CD4-positive, alpha-beta T cell (primary cell): ENCODE data around the gene INAVA. TPM values are rescaled to one million over a fixed set of nuclear protein-coding genes. Genes with fewer than 3 reads are reported as not detected.
A peak's percentile ranks its signal among the peaks of the same experiment; 100 is the strongest.

Source experiments
- ATAC-seq: fragments of 200-7000 bp; cut with Tn5 transposase; one replicate; pipeline ENCODE4 v1.10.0; 2022; ENCODE audit warnings: mild to moderate bottlenecking; ENCODE audit not compliant: poor library complexity
- CTCF ChIA-PET: fragments of 350-600 bp; sonication (Branson Sonifier 250); formaldehyde crosslinking; loops from one replicate; lab custom pipeline; 2021; ENCODE audit warnings: antibody characterized with exemption, inconsistent platforms; lab: Charles Lee
- POLR2A ChIA-PET: fragments of 350-600 bp; sonication (Branson Sonifier 250); formaldehyde crosslinking; loops from one replicate; lab custom pipeline; 2021; ENCODE audit warnings: antibody characterized with exemption, inconsistent platforms; lab: Charles Lee
- DNase-seq, 14 experiments: peaks; one replicate each; pipeline ENCODE4 v3.0.0-alpha.2; 2013 to 2020; ENCODE audit warnings: mixed read lengths in 2 of 14
- H3K27ac ChIP-seq, 2 donors: one replicate each; pipeline versions ENCODE4 v1.5.1 to v1.7.0; 2013; ENCODE audit warnings: low read length in 2 of 2, low read depth in 1 of 2, mild to moderate bottlenecking in 1 of 2
- H3K27me3 ChIP-seq, 2 experiments: 1 replicate in 1 of 2; 2 replicates in 1 of 2; pipeline versions ENCODE4 v1.6.1 to v1.7.0; 2013; ENCODE audit warnings: low read length in 2 of 2, control low read depth in 1 of 2, mild to moderate bottlenecking in 1 of 2, moderate library complexity in 1 of 2; ENCODE audit not compliant: insufficient read depth in 2 of 2, control insufficient read depth in 1 of 2
- H3K36me3 ChIP-seq: one replicate; pipeline ENCODE4 v1.6.1; 2013; ENCODE audit warnings: low read length, control low read depth; ENCODE audit not compliant: insufficient read depth
- H3K4me1 ChIP-seq: one replicate; pipeline ENCODE4 v1.6.1; 2013; ENCODE audit warnings: low read length, control low read depth; ENCODE audit not compliant: insufficient read depth
- H3K4me3 ChIP-seq: one replicate; pipeline ENCODE4 v1.5.1; 2013; ENCODE audit warnings: mild to moderate bottlenecking, low read length, moderate library complexity
- H3K9me3 ChIP-seq, 2 experiments: 1 replicate in 1 of 2; 2 replicates in 1 of 2; pipeline versions ENCODE4 v1.6.1 to v1.7.0; 2013; ENCODE audit warnings: low read length in 2 of 2, mild to moderate bottlenecking in 2 of 2, control low read depth in 1 of 2, moderate library complexity in 1 of 2; ENCODE audit not compliant: control insufficient read depth in 1 of 2, insufficient read depth in 1 of 2
- H3K27ac Mint-ChIP-seq: one replicate; pipeline ENCODE4 v1.8.0; 2020; ENCODE audit warnings: mixed read lengths
- H3K27me3 Mint-ChIP-seq: one replicate; pipeline ENCODE4 v1.8.0; 2021; ENCODE audit warnings: mixed read lengths
- H3K36me3 Mint-ChIP-seq: one replicate; pipeline ENCODE4 v1.8.0; 2021; ENCODE audit warnings: low read depth, mixed read lengths
- H3K4me1 Mint-ChIP-seq: one replicate; pipeline ENCODE4 v1.8.0; 2021; ENCODE audit warnings: low read depth, mixed read lengths
- H3K4me3 Mint-ChIP-seq: one replicate; pipeline ENCODE4 v1.8.0; 2020; ENCODE audit warnings: mild to moderate bottlenecking, mixed read lengths
- H3K9me3 Mint-ChIP-seq: one replicate; pipeline ENCODE4 v1.8.0; 2020; ENCODE audit warnings: mixed read lengths
- CTCF ChIP-seq: fragments of 200-600 bp; IDR thresholded peaks from one replicate; pipeline ENCODE4 v1.8.0; 2022; ENCODE audit warnings: antibody characterized with exemption, mild to moderate bottlenecking
- intact Hi-C, 2 experiments: fragments of 100-400 bp; cut with DNase I in 1 of 2; cut with micrococcal nuclease in 1 of 2; formaldehyde crosslinking; loops; one replicate each; pipeline versions ENCODE4 v1.15.1 to v1.9.0; 2023 to 2025; cut with DNase I, micrococcal nuclease
- total RNA-seq, 174 experiments: library from RNA in 2 of 174; stranded (reverse) in 2 of 174; gene quantifications; one replicate each; pipeline ENCODE4 v1.2.3 and lab custom pipeline; 2021 to 2026

Gene INAVA
- total RNA-seq, 2 experiments from 2014 or later: 0.22 TPM; not detected in 1

DNA sequence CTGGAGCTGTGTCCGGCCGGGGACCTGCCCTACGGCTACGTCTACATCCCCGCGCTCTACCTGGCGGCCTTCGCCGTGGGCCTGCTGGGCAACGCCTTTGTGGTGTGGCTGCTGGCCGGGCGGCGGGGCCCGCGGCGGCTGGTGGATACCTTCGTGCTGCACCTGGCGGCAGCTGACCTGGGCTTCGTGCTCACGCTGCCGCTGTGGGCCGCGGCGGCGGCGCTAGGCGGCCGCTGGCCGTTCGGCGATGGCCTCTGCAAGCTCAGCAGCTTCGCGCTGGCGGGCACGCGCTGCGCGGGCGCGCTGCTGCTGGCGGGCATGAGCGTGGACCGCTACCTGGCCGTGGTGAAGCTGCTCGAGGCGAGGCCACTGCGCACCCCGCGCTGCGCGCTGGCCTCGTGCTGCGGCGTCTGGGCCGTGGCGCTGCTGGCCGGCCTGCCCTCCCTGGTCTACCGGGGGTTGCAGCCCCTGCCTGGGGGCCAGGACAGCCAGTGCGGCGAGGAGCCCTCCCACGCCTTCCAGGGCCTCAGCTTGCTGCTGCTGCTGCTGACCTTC, 21.5 kb upstream of the INAVA start:
- Histone ChIP-seq H3K36me3 (no peaks in the 10 kb centered on the region), H3K27me3 (peaks cover 3 to 4% of the 10 kb centered on the region in 2 experiments), H3K27ac (peak overlapping the region in 1 of 2 donors; percentile 1), H3K4me3 (peak overlapping the region; percentile 46), H3K4me1 (peaks cover 69% of the 10 kb centered on the region), H3K9me3 (peaks cover 0 to 5% of the 10 kb centered on the region in 2 experiments)
- ATAC-seq (no peak), DNase-seq (no peak)
- Mint-ChIP-seq H3K27me3 (peaks cover 41% of the 10 kb centered on the region), H3K4me3 (peak overlapping the region; percentile 76), H3K27ac (no peak overlapping the region), H3K4me1 (peaks cover 64% of the 10 kb centered on the region), H3K9me3 (no peaks in the 10 kb centered on the region), H3K36me3 (no peaks in the 10 kb centered on the region)
- ChIA-PET POLR2A (interaction anchor here (1.1 kb wide), 1 partner anchor 15 kb away, joined by 4 read pairs; no protein-coding TSS in a partner anchor), CTCF (no interaction called here)
- intact Hi-C loops: no loop called here
- TF ChIP-seq CTCF: no peak

GRCh38 chr1:200873671-200874397, 20.9 kb upstream of the INAVA start:
- DNase-seq: peak in 3 of 14 experiments; percentile 19 to 49 (median 49)
- Mint-ChIP-seq H3K4me1 (peaks cover 71% of the 10 kb centered on the region), H3K27me3 (peaks cover 41% of the 10 kb centered on the region)

GRCh38 chr1:200874694-200875093, 20.0 kb upstream of the INAVA start:
- CTCF ChIA-PET: no interaction called here
- DNase-seq: no peak
- H3K4me1 Mint-ChIP-seq: peaks cover 68% of the 10 kb centered on the region
- H3K4me3 Mint-ChIP-seq: peak overlapping the region; percentile 85
- peak overlapping the region; percentile 46 for H3K4me3 ChIP-seq
- no peaks in the 10 kb centered on the region for H3K36me3 ChIP-seq
- no peaks in the 10 kb centered on the region for H3K36me3 Mint-ChIP-seq
- peaks cover 41% of the 10 kb centered on the region for H3K27me3 Mint-ChIP-seq
- intact Hi-C loops: no loop called here
- H3K27me3 ChIP-seq: peaks cover 3 to 4% of the 10 kb centered on the region in 2 experiments
- H3K9me3 Mint-ChIP-seq: no peaks in the 10 kb centered on the region
- peaks cover 73% of the 10 kb centered on the region for H3K4me1 ChIP-seq
- peaks cover 0 to 5% of the 10 kb centered on the region in 2 experiments for H3K9me3 ChIP-seq
- no peak overlapping the region for H3K27ac ChIP-seq
- no peak for ATAC-seq
- no peak for TF ChIP-seq CTCF
- H3K27ac Mint-ChIP-seq: peak overlapping the region; percentile 77
- POLR2A ChIA-PET: interaction anchor here (0.9 to 1.1 kb wide), 2 partner anchors 12 to 31 kb away, joined by 3 to 4 read pairs; no protein-coding TSS in a partner anchor

More at GRCh38 chr1:200873671-200874397, 20.9 kb upstream of the INAVA start:
- no peak for TF ChIP-seq CTCF
- ChIA-PET POLR2A (no interaction called here), CTCF (no interaction called here)
- Mint-ChIP-seq H3K36me3 (no peaks in the 10 kb centered on the region), H3K27ac (peak overlapping the region; percentile 77), H3K4me3 (peak overlapping the region; percentile 85), H3K9me3 (no peaks in the 10 kb centered on the region)
- Histone ChIP-seq H3K4me3 (peak overlapping the region; percentile 46), H3K36me3 (no peaks in the 10 kb centered on the region), H3K27ac (no peak overlapping the region), H3K9me3 (peaks cover 0 to 5% of the 10 kb centered on the region in 2 experiments), H3K4me1 (peaks cover 75% of the 10 kb centered on the region), H3K27me3 (peaks cover 3 to 4% of the 10 kb centered on the region in 2 experiments)
- intact Hi-C loops: no loop called here
- no peak for ATAC-seq
